Activated CD4-positive, alpha-beta memory T cell treated with anti-CD3 and anti-CD28 coated beads for 36 hours (primary cell): ENCODE measurements around the gene ABCB11. TPM values are rescaled to one million over a fixed set of nuclear protein-coding genes. Genes with fewer than 3 reads are reported as not detected.

Experiments
- CTCF ChIA-PET: fragments of 350-600 bp; sonication (Branson Sonifier 250); formaldehyde crosslinking; loops from one replicate; lab custom pipeline; 2021; ENCODE audit warnings: antibody characterized with exemption, inconsistent platforms; lab: Charles Lee
- POLR2A ChIA-PET: fragments of 350-600 bp; sonication (Branson Sonifier 250); formaldehyde crosslinking; loops from one replicate; lab custom pipeline; 2021; ENCODE audit warnings: antibody characterized with exemption; lab: Charles Lee
- DNase-seq: peaks from one replicate; pipeline ENCODE4 v3.0.0-alpha.2; 2020
- H3K27ac Mint-ChIP-seq: one replicate; pipeline ENCODE4 v1.8.0; 2021; ENCODE audit warnings: mixed read lengths
- H3K27me3 Mint-ChIP-seq: one replicate; pipeline ENCODE4 v1.8.0; 2021; ENCODE audit warnings: mixed read lengths
- H3K36me3 Mint-ChIP-seq: one replicate; pipeline ENCODE4 v1.8.0; 2021; ENCODE audit warnings: mixed read lengths
- H3K4me1 Mint-ChIP-seq: one replicate; pipeline ENCODE4 v1.8.0; 2021; ENCODE audit warnings: low read depth, mixed read lengths
- H3K4me3 Mint-ChIP-seq: one replicate; pipeline ENCODE4 v1.8.0; 2021; ENCODE audit warnings: mild to moderate bottlenecking, mixed read lengths
- H3K9me3 Mint-ChIP-seq: one replicate; pipeline ENCODE4 v1.8.0; 2021; ENCODE audit warnings: mixed read lengths
- intact Hi-C: fragments of 100-400 bp; cut with micrococcal nuclease; formaldehyde crosslinking; loops from one replicate; pipeline ENCODE4 v1.15.1; 2023
- total RNA-seq, 2 experiments: library from RNA; stranded (reverse); gene quantifications; one replicate each; pipeline ENCODE4 v1.2.3, GENCODE V29; 2021

Gene ABCB11
- total RNA-seq, 2 experiments from 2014 or later, result not detected

GRCh38 chr2:168978461-168978861 is 52.7 kb downstream of the ABCB11 start:
- CTCF ChIA-PET, result interaction anchor here (0.6 kb wide), 1 partner anchor 131 kb away, joined by 3 read pairs; no protein-coding TSS in a partner anchor
- Mint-ChIP-seq H3K9me3 (no peaks in the 10 kb centered on the region), H3K27me3 (no peaks in the 10 kb centered on the region), H3K27ac (no peak overlapping the region), H3K4me3 (no peak overlapping the region), H3K36me3 (no peaks in the 10 kb centered on the region), H3K4me1 (no peaks in the 10 kb centered on the region)
- no peak for DNase-seq
- POLR2A ChIA-PET, result no interaction called here
- intact Hi-C loops, result no loop called here

- intact Hi-C loops, result no loop called here
- CTCF ChIA-PET, result interaction anchor here (0.6 kb wide), 1 partner anchor 132 kb away, joined by 3 read pairs; no protein-coding TSS in a partner anchor
- no peak for DNase-seq
- H3K27ac Mint-ChIP-seq, result no peak overlapping the region
- H3K4me3 Mint-ChIP-seq, result no peak overlapping the region
- POLR2A ChIA-PET, result no interaction called here
- no peaks in the 10 kb centered on the region for H3K9me3 Mint-ChIP-seq
- no peaks in the 10 kb centered on the region for H3K27me3 Mint-ChIP-seq
- H3K4me1 Mint-ChIP-seq, result no peaks in the 10 kb centered on the region
- no peaks in the 10 kb centered on the region for H3K36me3 Mint-ChIP-seq
Observed at GRCh38 chr2:168977608-168978007, 53.5 kb downstream of the ABCB11 start.

DNA sequence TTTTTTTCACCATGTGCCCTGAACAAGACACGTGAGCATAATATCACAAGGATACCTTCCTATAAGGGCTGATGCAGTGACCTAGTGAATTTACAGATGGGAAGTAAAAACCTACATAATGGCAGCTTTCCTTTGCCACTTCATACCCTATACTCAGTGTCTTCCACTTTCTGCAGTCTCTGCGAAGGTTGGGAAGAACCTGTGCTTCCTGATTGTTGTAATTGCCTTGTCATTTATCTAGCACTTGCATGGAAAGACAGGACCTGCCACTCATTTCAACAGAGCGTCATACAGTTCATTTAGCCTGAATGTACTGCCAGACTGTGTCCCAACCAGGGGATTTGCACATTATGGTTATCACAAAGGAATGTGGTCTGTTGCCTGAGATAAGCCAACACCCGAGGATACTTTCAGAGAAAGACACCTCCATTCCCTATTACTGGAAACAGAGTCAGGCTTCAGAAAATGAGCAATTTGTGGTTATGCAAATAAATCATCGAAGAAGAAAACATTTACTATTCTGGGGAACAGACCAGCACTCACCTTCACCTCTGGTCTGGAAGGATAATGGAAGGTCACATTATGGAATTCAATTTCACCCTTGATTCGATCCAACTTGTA is 55.0 kb downstream of the ABCB11 start:
- intact Hi-C loops, result no loop called here
- Mint-ChIP-seq H3K27ac (no peak overlapping the region), H3K4me3 (no peak overlapping the region), H3K27me3 (no peaks in the 10 kb centered on the region), H3K36me3 (no peaks in the 10 kb centered on the region), H3K9me3 (no peaks in the 10 kb centered on the region), H3K4me1 (no peaks in the 10 kb centered on the region)
- CTCF ChIA-PET, result no interaction called here
- POLR2A ChIA-PET, result no interaction called here
- DNase-seq, result no peak

GRCh38 chr2:168974428-168974827 is 56.7 kb downstream of the ABCB11 start:
- no peak overlapping the region for H3K4me3 Mint-ChIP-seq
- intact Hi-C loops, result loop anchor here (5.0 kb wide), 1 partner anchor 488 kb away; no protein-coding TSS in a partner anchor
- no peaks in the 10 kb centered on the region for H3K4me1 Mint-ChIP-seq
- H3K9me3 Mint-ChIP-seq, result no peaks in the 10 kb centered on the region
- no peaks in the 10 kb centered on the region for H3K36me3 Mint-ChIP-seq
- CTCF ChIA-PET, result interaction anchor here (0.6 to 1.4 kb wide), 3 partner anchors 13 to 167 kb away, joined by 3 to 7 read pairs (median 3); no protein-coding TSS in a partner anchor
- DNase-seq, result no peak
- POLR2A ChIA-PET, result no interaction called here
- H3K27ac Mint-ChIP-seq, result no peak overlapping the region
- H3K27me3 Mint-ChIP-seq, result no peaks in the 10 kb centered on the region

DNA sequence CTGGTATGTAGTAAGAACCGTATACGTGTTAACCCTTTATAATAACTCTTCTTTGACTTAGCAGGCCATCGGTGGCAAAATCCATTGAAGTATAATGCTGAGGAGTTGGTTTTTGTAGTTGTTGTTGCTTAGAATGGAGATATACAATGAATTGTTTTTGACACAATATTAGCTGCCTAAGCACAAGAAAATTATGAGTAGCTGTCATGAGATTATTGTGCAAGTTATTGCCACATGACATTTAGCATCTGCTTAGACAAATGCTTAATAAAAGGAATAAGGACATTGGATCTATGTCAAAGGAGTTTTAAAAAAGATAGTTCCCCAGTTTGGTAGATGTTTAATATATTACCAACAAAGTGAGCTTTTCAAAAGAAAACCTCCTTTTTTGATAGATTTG is 59.9 kb downstream of the ABCB11 start:
- intact Hi-C loops, result loop anchor here (5.0 kb wide), 1 partner anchor 491 kb away; no protein-coding TSS in a partner anchor
- Mint-ChIP-seq H3K4me3 (no peak overlapping the region), H3K9me3 (no peaks in the 10 kb centered on the region), H3K27me3 (no peaks in the 10 kb centered on the region), H3K27ac (no peak overlapping the region), H3K4me1 (peaks cover 2% of the 10 kb centered on the region), H3K36me3 (no peaks in the 10 kb centered on the region)
- no peak for DNase-seq
- POLR2A ChIA-PET, result no interaction called here
- CTCF ChIA-PET, result interaction anchor here (1.1 to 2.3 kb wide), 4 partner anchors 10 to 161 kb away, joined by 3 to 9 read pairs (median 6); no protein-coding TSS in a partner anchor

DNA sequence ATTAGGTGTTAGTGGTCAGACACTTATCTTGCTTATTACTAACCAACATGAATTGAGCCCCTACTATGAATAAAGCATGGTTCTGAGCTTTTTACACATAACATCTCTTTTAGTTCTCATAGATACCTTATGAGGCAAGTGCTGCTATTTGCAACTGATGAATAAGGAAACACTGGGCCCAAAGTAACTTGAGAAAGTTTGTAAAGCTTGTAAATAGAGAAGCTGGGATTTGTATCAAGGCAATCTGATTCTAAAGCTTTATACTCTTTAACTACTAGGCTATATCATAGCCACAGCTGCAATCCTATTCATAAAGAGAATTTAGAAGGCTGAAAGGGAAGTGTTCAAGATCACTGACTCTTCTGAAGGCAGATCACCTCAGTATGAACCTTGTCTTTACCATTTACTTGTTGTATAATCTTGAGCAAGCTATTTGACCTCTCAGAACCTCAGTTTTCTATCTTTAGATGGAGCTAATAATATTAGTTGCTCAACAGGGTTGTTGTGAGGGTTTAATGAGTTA is 60.4 kb downstream of the ABCB11 start:
- Mint-ChIP-seq H3K9me3 (no peaks in the 10 kb centered on the region), H3K27ac (no peak overlapping the region), H3K36me3 (no peaks in the 10 kb centered on the region), H3K4me1 (peaks cover 7% of the 10 kb centered on the region), H3K4me3 (no peak overlapping the region), H3K27me3 (no peaks in the 10 kb centered on the region)
- intact Hi-C loops, result loop anchor here (5.0 kb wide), 1 partner anchor 492 kb away; no protein-coding TSS in a partner anchor
- ChIA-PET POLR2A (no interaction called here), CTCF (interaction anchor here (1.1 to 4.6 kb wide), 5 partner anchors 9 to 172 kb away, joined by 3 to 14 read pairs (median 7); no protein-coding TSS in a partner anchor)
- no peak for DNase-seq

DNA sequence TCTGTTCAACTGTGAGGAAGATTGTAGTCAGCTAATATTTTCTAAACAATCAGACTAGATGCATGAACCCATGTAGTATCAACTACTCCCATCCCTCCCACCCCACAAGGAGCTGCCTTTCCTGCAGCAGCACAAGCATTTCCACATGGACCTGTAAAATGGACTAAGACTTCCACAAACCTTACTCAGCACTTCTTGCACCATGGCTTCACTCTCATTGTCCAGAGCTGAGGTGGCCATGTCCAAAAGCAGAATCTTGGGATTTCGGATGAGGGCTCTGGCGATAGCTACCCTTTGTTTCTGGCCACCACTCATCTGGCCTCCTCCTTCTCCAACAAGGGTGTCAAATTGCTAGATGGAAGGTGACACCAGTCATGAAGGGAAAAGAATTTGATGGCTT is 61.3 kb downstream of the ABCB11 start:
- POLR2A ChIA-PET, result no interaction called here
- Mint-ChIP-seq H3K9me3 (no peaks in the 10 kb centered on the region), H3K36me3 (no peaks in the 10 kb centered on the region), H3K4me3 (no peak overlapping the region), H3K27ac (no peak overlapping the region), H3K27me3 (no peaks in the 10 kb centered on the region), H3K4me1 (peaks cover 16% of the 10 kb centered on the region)
- intact Hi-C loops, result loop anchor here (5.0 to 10.0 kb wide), 2 partner anchors 395 to 492 kb away; partner anchors contain the start of gene LRP2
- no peak for DNase-seq
- CTCF ChIA-PET, result interaction anchor here (1.1 to 4.6 kb wide), 4 partner anchors 8 to 427 kb away, joined by 3 to 14 read pairs (median 12); no protein-coding TSS in a partner anchor

GRCh38 chr2:168968342-168968741 is 62.8 kb downstream of the ABCB11 start:
- Mint-ChIP-seq H3K4me1 (peaks cover 27% of the 10 kb centered on the region), H3K27me3 (no peaks in the 10 kb centered on the region), H3K36me3 (no peaks in the 10 kb centered on the region), H3K9me3 (no peaks in the 10 kb centered on the region), H3K4me3 (no peak overlapping the region), H3K27ac (no peak overlapping the region)
- ChIA-PET POLR2A (no interaction called here), CTCF (interaction anchor here (0.7 to 4.6 kb wide), 6 partner anchors 20 to 174 kb away, joined by 3 to 21 read pairs (median 10); no protein-coding TSS in a partner anchor)
- no peak for DNase-seq
- intact Hi-C loops, result loop anchor here (10.0 kb wide), 1 partner anchor 396 kb away; the partner anchor contains the start of gene LRP2

GRCh38 chr2:168964251-168964807 is 66.8 kb downstream of the ABCB11 start:
- Mint-ChIP-seq H3K36me3 (no peaks in the 10 kb centered on the region), H3K4me1 (peaks cover 36% of the 10 kb centered on the region), H3K9me3 (no peaks in the 10 kb centered on the region), H3K4me3 (no peak overlapping the region), H3K27me3 (no peaks in the 10 kb centered on the region), H3K27ac (no peak overlapping the region)
- ChIA-PET POLR2A (no interaction called here), CTCF (interaction anchor here (0.7 to 8.6 kb wide), 7 partner anchors 132 to 196 kb away, joined by 3 to 69 read pairs (median 3); no protein-coding TSS in a partner anchor)
- intact Hi-C loops, result loop anchor here (10.0 kb wide), 1 partner anchor 400 kb away; the partner anchor contains the start of gene LRP2
- no peak for DNase-seq

DNA sequence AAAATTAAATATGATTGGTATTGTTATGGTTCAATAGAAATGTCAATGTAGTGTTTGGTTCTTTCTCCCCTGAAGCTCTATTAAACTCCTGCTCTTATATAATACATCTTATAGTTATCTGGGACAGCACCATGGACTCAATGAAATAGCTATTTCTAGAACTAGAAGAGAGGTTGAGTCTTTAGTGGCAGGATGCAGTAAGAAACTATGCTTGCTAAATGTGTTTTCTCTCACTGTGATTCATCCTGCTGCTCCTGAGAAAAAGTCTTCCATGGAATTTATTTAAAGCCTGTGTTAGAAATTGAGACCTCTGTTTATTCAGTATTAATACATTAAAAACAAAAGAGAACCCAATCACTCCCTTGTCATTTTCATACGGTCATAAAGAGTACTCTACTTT is 68.5 kb downstream of the ABCB11 start:
- no peaks in the 10 kb centered on the region for H3K36me3 Mint-ChIP-seq
- peaks cover 36% of the 10 kb centered on the region for H3K4me1 Mint-ChIP-seq
- no peaks in the 10 kb centered on the region for H3K27me3 Mint-ChIP-seq
- no peak for DNase-seq
- POLR2A ChIA-PET, result no interaction called here
- CTCF ChIA-PET, result interaction anchor here (0.7 to 8.6 kb wide), 10 partner anchors 8 to 178 kb away, joined by 3 to 69 read pairs (median 8); no protein-coding TSS in a partner anchor
- no peaks in the 10 kb centered on the region for H3K9me3 Mint-ChIP-seq
- no peak overlapping the region for H3K27ac Mint-ChIP-seq
- no peak overlapping the region for H3K4me3 Mint-ChIP-seq
- intact Hi-C loops, result loop anchor here (10.0 kb wide), 1 partner anchor 402 kb away; the partner anchor contains the start of gene LRP2

- Mint-ChIP-seq H3K27me3 (no peaks in the 10 kb centered on the region), H3K27ac (no peak overlapping the region), H3K4me3 (no peak overlapping the region), H3K4me1 (peaks cover 36% of the 10 kb centered on the region), H3K9me3 (no peaks in the 10 kb centered on the region), H3K36me3 (no peaks in the 10 kb centered on the region)
- POLR2A ChIA-PET, result no interaction called here
- DNase-seq, result no peak
- intact Hi-C loops, result loop anchor here (1.0 to 10.0 kb wide), 4 partner anchors 148 to 403 kb away; partner anchors contain the start of gene LRP2
- CTCF ChIA-PET, result interaction anchor here (0.6 to 8.6 kb wide), 14 partner anchors 9 to 560 kb away, joined by 3 to 69 read pairs (median 6); no protein-coding TSS in a partner anchor
Observed at GRCh38 chr2:168961450-168962229, 69.5 kb downstream of the ABCB11 start.
